ENCODE data around the gene SMARCA1.

GRCh38 chrX:129497146-129497843, 26.0 kb downstream of the SMARCA1 start:
- TF ChIP-seq POLR2A (IDR thresholded peaks at IDR 0.05; ENCODE audit: low read depth, low read length) (no peak), POLR2AphosphoS5 (IDR thresholded peaks at IDR 0.05; ENCODE audit: low read depth, low read length) (no peak)
